Neural cell (in vitro differentiated cells): ENCODE data around the gene VEGFB.

Experiments
- EP300 ChIP-seq: fragments of 450-650 bp; conservative IDR thresholded peaks from 2 replicates; pipeline ENCODE4 v1.6.1; 2014; ENCODE audit warnings: antibody characterized with exemption, mild to moderate bottlenecking, moderate library complexity; ENCODE audit not compliant: poor library complexity, severe bottlenecking
- EZH2 ChIP-seq: fragments of 200-600, 300-800 bp; shearing (Covaris generic), sonication (generic); IDR thresholded peaks from 2 replicates; pipeline ENCODE4 v1.6.1; 2014; ENCODE audit warnings: antibody characterized with exemption, low read length, borderline replicate concordance, mild to moderate bottlenecking; ENCODE audit not compliant: insufficient read depth, poor library complexity, severe bottlenecking
- MXI1 ChIP-seq: fragments of 450-650 bp; conservative IDR thresholded peaks from 2 replicates; pipeline ENCODE4 v1.6.1; 2014; ENCODE audit warnings: antibody characterized with exemption, mild to moderate bottlenecking; ENCODE audit not compliant: poor library complexity, severe bottlenecking
- POLR2AphosphoS5 ChIP-seq: IDR thresholded peaks from 2 replicates; pipeline ENCODE4 v1.6.1; 2012
- RAD21 ChIP-seq: fragments of 450-650 bp; conservative IDR thresholded peaks from 2 replicates; pipeline ENCODE4 v1.6.1; 2014; ENCODE audit warnings: antibody characterized with exemption, mild to moderate bottlenecking, moderate library complexity
- SMC3 ChIP-seq: fragments of 450-650 bp; conservative IDR thresholded peaks from 2 replicates; pipeline ENCODE4 v1.6.1; 2014; ENCODE audit warnings: antibody characterized with exemption, mild to moderate bottlenecking, moderate library complexity; ENCODE audit not compliant: poor library complexity
- TF ChIP-seq, protein P1 (sequence below): fragments of 450-650 bp; IDR thresholded peaks from 2 replicates; pipeline ENCODE4 v1.5.1; 2014; ENCODE audit warnings: antibody characterized with exemption, mild to moderate bottlenecking, moderate library complexity; ENCODE audit not compliant: poor library complexity, severe bottlenecking
- TF ChIP-seq, protein P2 (sequence below): IDR thresholded peaks from 2 replicates; pipeline ENCODE4 v1.6.1; 2012; ENCODE audit warnings: borderline replicate concordance

DNA sequence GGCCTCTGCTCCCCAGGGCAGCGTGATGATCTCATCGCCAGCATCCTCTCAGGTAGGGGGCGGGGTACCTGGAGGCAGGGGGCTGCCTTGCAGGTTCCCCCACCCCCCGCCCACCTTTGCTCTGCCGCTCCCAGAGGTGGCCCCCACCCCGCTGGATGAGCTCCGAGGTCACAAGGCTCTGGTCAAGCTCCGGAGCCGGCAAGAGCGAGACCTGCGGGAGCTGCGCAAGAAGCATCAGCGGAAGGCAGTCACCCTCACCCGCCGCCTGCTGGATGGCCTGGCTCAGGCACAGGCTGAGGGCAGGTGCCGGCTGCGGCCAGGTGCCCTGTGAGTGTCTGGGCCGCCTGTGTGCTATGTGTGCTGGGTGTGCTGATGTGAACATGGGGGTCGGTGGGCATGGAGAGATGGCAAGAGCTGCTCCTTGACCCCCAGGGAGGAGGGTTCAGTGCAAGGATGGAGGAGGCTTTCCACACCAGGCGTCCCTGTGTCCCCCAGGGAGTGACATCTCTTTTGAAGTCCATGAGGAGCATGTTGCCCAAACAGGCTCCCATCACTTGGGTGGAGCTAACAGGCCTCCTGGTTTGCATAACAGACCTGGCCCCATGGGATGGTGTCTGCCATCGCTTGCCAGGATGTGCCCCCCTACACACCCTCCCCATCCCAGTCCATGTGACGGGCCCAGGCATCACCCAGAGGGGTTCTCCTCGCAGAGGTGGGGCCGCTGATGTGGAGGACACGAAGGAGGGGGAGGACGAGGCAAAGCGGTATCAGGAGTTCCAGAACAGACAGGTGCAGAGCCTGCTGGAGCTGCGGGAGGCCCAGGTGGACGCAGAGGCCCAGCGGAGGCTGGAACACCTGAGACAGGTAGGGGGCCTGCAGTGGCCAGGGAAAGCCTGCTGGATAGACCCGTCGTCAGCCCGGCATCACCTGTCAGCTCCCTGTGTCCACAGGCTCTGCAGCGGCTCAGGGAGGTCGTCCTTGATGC lies 31.1 kb downstream of the VEGFB start:
- no peak for TF ChIP-seq SMC3
- TF ChIP-seq, protein P1, sequence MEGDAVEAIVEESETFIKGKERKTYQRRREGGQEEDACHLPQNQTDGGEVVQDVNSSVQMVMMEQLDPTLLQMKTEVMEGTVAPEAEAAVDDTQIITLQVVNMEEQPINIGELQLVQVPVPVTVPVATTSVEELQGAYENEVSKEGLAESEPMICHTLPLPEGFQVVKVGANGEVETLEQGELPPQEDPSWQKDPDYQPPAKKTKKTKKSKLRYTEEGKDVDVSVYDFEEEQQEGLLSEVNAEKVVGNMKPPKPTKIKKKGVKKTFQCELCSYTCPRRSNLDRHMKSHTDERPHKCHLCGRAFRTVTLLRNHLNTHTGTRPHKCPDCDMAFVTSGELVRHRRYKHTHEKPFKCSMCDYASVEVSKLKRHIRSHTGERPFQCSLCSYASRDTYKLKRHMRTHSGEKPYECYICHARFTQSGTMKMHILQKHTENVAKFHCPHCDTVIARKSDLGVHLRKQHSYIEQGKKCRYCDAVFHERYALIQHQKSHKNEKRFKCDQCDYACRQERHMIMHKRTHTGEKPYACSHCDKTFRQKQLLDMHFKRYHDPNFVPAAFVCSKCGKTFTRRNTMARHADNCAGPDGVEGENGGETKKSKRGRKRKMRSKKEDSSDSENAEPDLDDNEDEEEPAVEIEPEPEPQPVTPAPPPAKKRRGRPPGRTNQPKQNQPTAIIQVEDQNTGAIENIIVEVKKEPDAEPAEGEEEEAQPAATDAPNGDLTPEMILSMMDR, result no peak
- no peak for TF ChIP-seq RAD21
- TF ChIP-seq, protein P2, sequence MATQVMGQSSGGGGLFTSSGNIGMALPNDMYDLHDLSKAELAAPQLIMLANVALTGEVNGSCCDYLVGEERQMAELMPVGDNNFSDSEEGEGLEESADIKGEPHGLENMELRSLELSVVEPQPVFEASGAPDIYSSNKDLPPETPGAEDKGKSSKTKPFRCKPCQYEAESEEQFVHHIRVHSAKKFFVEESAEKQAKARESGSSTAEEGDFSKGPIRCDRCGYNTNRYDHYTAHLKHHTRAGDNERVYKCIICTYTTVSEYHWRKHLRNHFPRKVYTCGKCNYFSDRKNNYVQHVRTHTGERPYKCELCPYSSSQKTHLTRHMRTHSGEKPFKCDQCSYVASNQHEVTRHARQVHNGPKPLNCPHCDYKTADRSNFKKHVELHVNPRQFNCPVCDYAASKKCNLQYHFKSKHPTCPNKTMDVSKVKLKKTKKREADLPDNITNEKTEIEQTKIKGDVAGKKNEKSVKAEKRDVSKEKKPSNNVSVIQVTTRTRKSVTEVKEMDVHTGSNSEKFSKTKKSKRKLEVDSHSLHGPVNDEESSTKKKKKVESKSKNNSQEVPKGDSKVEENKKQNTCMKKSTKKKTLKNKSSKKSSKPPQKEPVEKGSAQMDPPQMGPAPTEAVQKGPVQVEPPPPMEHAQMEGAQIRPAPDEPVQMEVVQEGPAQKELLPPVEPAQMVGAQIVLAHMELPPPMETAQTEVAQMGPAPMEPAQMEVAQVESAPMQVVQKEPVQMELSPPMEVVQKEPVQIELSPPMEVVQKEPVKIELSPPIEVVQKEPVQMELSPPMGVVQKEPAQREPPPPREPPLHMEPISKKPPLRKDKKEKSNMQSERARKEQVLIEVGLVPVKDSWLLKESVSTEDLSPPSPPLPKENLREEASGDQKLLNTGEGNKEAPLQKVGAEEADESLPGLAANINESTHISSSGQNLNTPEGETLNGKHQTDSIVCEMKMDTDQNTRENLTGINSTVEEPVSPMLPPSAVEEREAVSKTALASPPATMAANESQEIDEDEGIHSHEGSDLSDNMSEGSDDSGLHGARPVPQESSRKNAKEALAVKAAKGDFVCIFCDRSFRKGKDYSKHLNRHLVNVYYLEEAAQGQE, result no peak
- TF ChIP-seq EP300, result no peak
- TF ChIP-seq POLR2AphosphoS5, result no peak
- no peak for TF ChIP-seq EZH2
- TF ChIP-seq MXI1, result no peak
